Panc1 (cell line): Measurements from ENCODE around the gene DDX42. TPM values are rescaled to one million over a fixed set of nuclear protein-coding genes. Genes with fewer than 3 reads are reported as not detected.

Source experiments
- ATAC-seq: fragments of 200-7000 bp; cut with Tn5 transposase; 2 replicates; pipeline ENCODE4 v1.9.1; 2020; ENCODE audit warnings: mild to moderate bottlenecking, moderate library complexity
- BruUV-seq: library from RNA; stranded (reverse); fragments of 400-500 nt; replicated peaks from 2 replicates; lab custom pipeline; 2021; lab: Mats Ljungman, UMichigan
- CTCF ChIA-PET: fragments of 300-600 bp; sonication (Branson Sonifier 250); formaldehyde crosslinking; loops from one replicate; lab custom pipeline; 2022; ENCODE audit warnings: antibody characterized with exemption; lab: Charles Lee
- POLR2A ChIA-PET: fragments of 300-600 bp; sonication (Branson Sonifier 250); formaldehyde crosslinking; loops from one replicate; lab custom pipeline; 2022; ENCODE audit warnings: antibody characterized with exemption; lab: Charles Lee
- DNase-seq: peaks from one replicate; pipeline ENCODE4 v3.0.0-alpha.2; 2010; ENCODE audit warnings: low read depth, low spot score
- H3K27ac ChIP-seq: 2 replicates; pipeline ENCODE4 v1.5.1; 2011; ENCODE audit warnings: mild to moderate bottlenecking, low read length, inconsistent platforms
- H3K27me3 ChIP-seq: fragments of 200-500 bp; sonication (Bioruptor generic); 2 replicates; pipeline ENCODE4 v1.6.0; 2014; ENCODE audit warnings: low read length, inconsistent platforms; ENCODE audit not compliant: control insufficient read depth, insufficient read depth
- H3K36me3 ChIP-seq: fragments of 200-500 bp; sonication (Bioruptor generic); 2 replicates; pipeline ENCODE4 v1.5.1; 2014; ENCODE audit warnings: inconsistent platforms, mild to moderate bottlenecking, low read length, moderate library complexity; ENCODE audit not compliant: control insufficient read depth, insufficient read depth
- H3K4me1 ChIP-seq: 2 replicates; pipeline ENCODE4 v1.5.1; 2011; ENCODE audit warnings: inconsistent platforms, mild to moderate bottlenecking, low read length, moderate library complexity; ENCODE audit not compliant: control insufficient read depth, insufficient read depth
- H3K4me3 ChIP-seq, 2 experiments: 2 replicates each; pipeline ENCODE4 v1.5.1; 2011 to 2012; ENCODE audit warnings: low read depth in 2 of 2, low read length in 2 of 2, mild to moderate bottlenecking in 2 of 2, inconsistent platforms in 1 of 2, moderate library complexity in 1 of 2
- H3K9me3 ChIP-seq: fragments of 200-500 bp; sonication (Bioruptor generic); 2 replicates; pipeline ENCODE4 v1.5.1; 2014; ENCODE audit warnings: low read depth, mild to moderate bottlenecking, inconsistent platforms, low read length, moderate library complexity; ENCODE audit not compliant: control insufficient read depth, insufficient read depth
- CTCF ChIP-seq: fragments of 450-650 bp; IDR thresholded peaks from 2 replicates; pipeline ENCODE4 v1.5.1; 2017; ENCODE audit warnings: mild to moderate bottlenecking
- POLR2AphosphoS5 ChIP-seq: IDR thresholded peaks from 2 replicates; pipeline ENCODE4 v1.6.1; 2012; ENCODE audit warnings: mild to moderate bottlenecking, low read depth, low read length, moderate library complexity
- REST ChIP-seq, 2 experiments: IDR thresholded peaks; 2 replicates each; pipeline ENCODE4 v1.6.1; 2011 to 2012; ENCODE audit warnings: low read depth in 2 of 2, control low read depth in 1 of 2, low read length in 1 of 2, mild to moderate bottlenecking in 1 of 2, moderate library complexity in 1 of 2; ENCODE audit not compliant: insufficient read depth in 1 of 2
- SIN3A ChIP-seq: IDR thresholded peaks from 2 replicates; pipeline ENCODE4 v1.6.1; 2012; ENCODE audit warnings: low read depth, mild to moderate bottlenecking, low read length, moderate library complexity, borderline replicate concordance; ENCODE audit not compliant: insufficient read depth
- TCF7L2 ChIP-seq: IDR thresholded peaks from 2 replicates; pipeline ENCODE4 v1.6.1; 2011; ENCODE audit warnings: mild to moderate bottlenecking, low read depth, low read length, inconsistent platforms
- in situ Hi-C: cut with HindIII; loops from 2 replicates; pipeline ENCODE4 v1.10.0; 2016; ENCODE audit warnings: low sequenced_read_pairs, low pct_unique_long_range_greater_than_20kb
- intact Hi-C: fragments of 100-400 bp; cut with micrococcal nuclease; formaldehyde crosslinking; loops from one replicate; pipeline ENCODE4 v1.10.0; 2022; ENCODE audit not compliant: unreplicated experiment
- total RNA-seq: library from RNA; stranded (reverse); gene quantifications from one replicate; pipeline ENCODE4 v1.2.1, GENCODE V29; 2021; ENCODE audit not compliant: unreplicated experiment

Gene DDX42
- total RNA-seq, 1 experiment from 2014 or later = 89.6 TPM

- CTCF ChIA-PET = no interaction called here
- no peaks in the 10 kb centered on the region for H3K9me3 ChIP-seq
- H3K4me1 ChIP-seq = peaks cover 5% of the 10 kb centered on the region; the same call in 1 of the 2 replicates
- no peak for ATAC-seq
- in situ Hi-C loops (no loop called here), intact Hi-C loops (no loop called here)
- no peaks in the 10 kb centered on the region for H3K27me3 ChIP-seq
- H3K4me3 ChIP-seq = no peak overlapping the region
- peaks cover 40% of the 10 kb centered on the region for H3K36me3 ChIP-seq
- H3K27ac ChIP-seq = no peak overlapping the region
- BruUV-seq = no TSS peak
- no peak for TF ChIP-seq TCF7L2
- no peak for TF ChIP-seq SIN3A
- no peak for TF ChIP-seq CTCF
- no peak for TF ChIP-seq POLR2AphosphoS5
- TF ChIP-seq REST (IDR thresholded peaks at IDR 0.05; ENCODE audit: insufficient read depth in 1 of 2, low read depth in 2 of 2, low read length in 1 of 2) = no peak
- DNase-seq = no peak
- POLR2A ChIA-PET = no interaction called here
Measured at GRCh38 chr17:63821804-63822203, 47.8 kb downstream of the DDX42 start.

- no TSS peak for BruUV-seq
- CTCF ChIA-PET = no interaction called here
- Histone ChIP-seq H3K9me3 (no peaks in the 10 kb centered on the region), H3K4me3 (no peak overlapping the region), H3K4me1 (peaks cover 5% of the 10 kb centered on the region; the same call in 1 of the 2 replicates), H3K36me3 (peaks cover 35% of the 10 kb centered on the region), H3K27ac (no peak overlapping the region), H3K27me3 (no peaks in the 10 kb centered on the region)
- POLR2A ChIA-PET = no interaction called here
- intact Hi-C loops (no loop called here), in situ Hi-C loops (no loop called here)
- DNase-seq (no peak), ATAC-seq (no peak)
- TF ChIP-seq TCF7L2 (no peak), CTCF (no peak), SIN3A (no peak), REST (IDR thresholded peaks at IDR 0.05; ENCODE audit: insufficient read depth in 1 of 2, low read depth in 2 of 2, low read length in 1 of 2) (no peak), POLR2AphosphoS5 (no peak)
Measured at GRCh38 chr17:63822537-63822936, 48.6 kb downstream of the DDX42 start.
